ENCODE data around the gene PALLD.

The PALLD gene

GRCh38 chr4:168604496-168605373, 107.9 kb downstream of the PALLD start:
- H3K27ac ChIP-seq: no peak overlapping the region
- H3K9me3 ChIP-seq (ENCODE audit: severe bottlenecking): no peaks in the 10 kb centered on the region
- TF ChIP-seq CTCF (IDR thresholded peaks at IDR 0.05; ENCODE audit: low read depth, low read length): no peak
- DNase-seq: no peak
- H3K4me3 ChIP-seq (ENCODE audit: low read depth, low read length): no peak overlapping the region
- H3K36me3 ChIP-seq: no peaks in the 10 kb centered on the region
- H3K27me3 ChIP-seq (ENCODE audit: insufficient read depth, low read depth, severe bottlenecking): no peaks in the 10 kb centered on the region

- no peaks in the 10 kb centered on the region for H3K9me3 ChIP-seq (ENCODE audit: severe bottlenecking)
- no peak for TF ChIP-seq CTCF (IDR thresholded peaks at IDR 0.05; ENCODE audit: low read depth, low read length)
- no peaks in the 10 kb centered on the region for H3K27me3 ChIP-seq (ENCODE audit: insufficient read depth, low read depth, severe bottlenecking)
- DNase-seq: no peak
- H3K27ac ChIP-seq: no peak overlapping the region
- no peaks in the 10 kb centered on the region for H3K36me3 ChIP-seq
- H3K4me3 ChIP-seq (ENCODE audit: low read depth, low read length): no peak overlapping the region
These were observed 108.6 kb downstream of the PALLD start for GRCh38 chr4:168605411-168605810.

- TF ChIP-seq CTCF (IDR thresholded peaks at IDR 0.05; ENCODE audit: low read depth, low read length): no peak
- Histone ChIP-seq H3K36me3 (no peaks in the 10 kb centered on the region), H3K9me3 (ENCODE audit: severe bottlenecking) (no peaks in the 10 kb centered on the region), H3K27me3 (ENCODE audit: insufficient read depth, low read depth, severe bottlenecking) (no peaks in the 10 kb centered on the region), H3K27ac (no peak overlapping the region), H3K4me3 (ENCODE audit: low read depth, low read length) (no peak overlapping the region)
- DNase-seq: no peak
These were observed 110.4 kb downstream of the PALLD start for GRCh38 chr4:168607215-168607614.

GRCh38 chr4:168608771-168609170, 111.9 kb downstream of the PALLD start:
- Histone ChIP-seq H3K27ac (no peak overlapping the region), H3K36me3 (no peaks in the 10 kb centered on the region), H3K9me3 (ENCODE audit: severe bottlenecking) (no peaks in the 10 kb centered on the region), H3K27me3 (ENCODE audit: insufficient read depth, low read depth, severe bottlenecking) (no peaks in the 10 kb centered on the region), H3K4me3 (ENCODE audit: low read depth, low read length) (no peak overlapping the region)
- no peak for TF ChIP-seq CTCF (IDR thresholded peaks at IDR 0.05; ENCODE audit: low read depth, low read length)
- no peak for DNase-seq

- TF ChIP-seq CTCF (IDR thresholded peaks at IDR 0.05; ENCODE audit: low read depth, low read length): no peak
- Histone ChIP-seq H3K9me3 (ENCODE audit: severe bottlenecking) (no peaks in the 10 kb centered on the region), H3K36me3 (no peaks in the 10 kb centered on the region), H3K4me3 (ENCODE audit: low read depth, low read length) (no peak overlapping the region), H3K27ac (no peak overlapping the region), H3K27me3 (ENCODE audit: insufficient read depth, low read depth, severe bottlenecking) (no peaks in the 10 kb centered on the region)
- no peak for DNase-seq
These were observed 112.5 kb downstream of the PALLD start for GRCh38 chr4:168609369-168609768.

Measured in WERI-Rb-1 (cell line).